VCaP (cell line): ENCODE results near the gene RRAGA.

Source experiments
- H3K27ac ChIP-seq: fragments of 450-650 bp; 2 replicates; pipeline ENCODE4 v1.5.1; 2017
- CTCF ChIP-seq: fragments of 450-650 bp; conservative IDR thresholded peaks from 2 replicates; pipeline ENCODE4 v1.5.1; 2017; ENCODE audit warnings: mild to moderate bottlenecking, moderate library complexity

RRAGA gene

GRCh38 chr9:19036611-19037010, 12.6 kb upstream of the RRAGA start:
- TF ChIP-seq CTCF: no peak
- H3K27ac ChIP-seq: no peak overlapping the region

- no peak for TF ChIP-seq CTCF
- peak overlapping the region; percentile 98 for H3K27ac ChIP-seq
Observed at GRCh38 chr9:19049917-19050636, 850 bp downstream of the RRAGA start.

GRCh38 chr9:19050637-19051591, 1.7 kb downstream of the RRAGA start:
- peak overlapping the region; percentile 98 for H3K27ac ChIP-seq
- TF ChIP-seq CTCF: no peak

- no peak for TF ChIP-seq CTCF
- no peak overlapping the region for H3K27ac ChIP-seq
Observed at GRCh38 chr9:19057033-19057432, 7.8 kb downstream of the RRAGA start.

- H3K27ac ChIP-seq: no peak overlapping the region
- TF ChIP-seq CTCF: no peak
Observed at GRCh38 chr9:19074229-19074628, 25.0 kb downstream of the RRAGA start.

GRCh38 chr9:19074836-19075235, 25.6 kb downstream of the RRAGA start:
- TF ChIP-seq CTCF: no peak
- no peak overlapping the region for H3K27ac ChIP-seq

- TF ChIP-seq CTCF: peak; percentile 77
Observed at GRCh38 chr9:19085295-19085694, 36.1 kb downstream of the RRAGA start.

More at GRCh38 chr9:19085295-19085694, 36.1 kb downstream of the RRAGA start:
- H3K27ac ChIP-seq: no peak overlapping the region; the same call in 1 of the 2 replicates
